ENCODE data around the gene C6orf89. TPM values are rescaled to one million over a fixed set of nuclear protein-coding genes. Genes with fewer than 3 reads are reported as not detected.
A peak's percentile ranks its signal among the peaks of the same experiment; 100 is the strongest.

Gene C6orf89
- total and polyA plus RNA-seq, 2 of the 8 experiments (the other 6 are each of a cell fraction or from before 2014, with no cell fraction given), result 4.6 to 12.3 TPM

- ChIA-PET CTCF (ENCODE audit: partially characterized antibody) (interaction anchor here (1.6 to 14.1 kb wide), 2 partner anchors 10 to 28 kb away, joined by 4 to 121 read pairs; no protein-coding TSS in a partner anchor), POLR2A (ENCODE audit: partially characterized antibody) (no interaction called here)
- FAIRE-seq (no peak), DNase-seq (ENCODE audit: low read depth in 1 of 2, low spot score in 2 of 2) (peak in 1 of 2 experiments; percentile 63)
- peak within 1 kb of the TSS; percentile 71 for H4K8ac ChIP-seq (ENCODE audit: extremely low read depth, insufficient read depth, low read length)
- H2BK20ac ChIP-seq (ENCODE audit: low read length), result no peak within 1 kb of the TSS
- H3K4ac ChIP-seq (replicated peaks; ENCODE audit: insufficient read length, low read depth, low read length), result no peak within 1 kb of the TSS
- H3K18ac ChIP-seq (ENCODE audit: extremely low read depth, low read length), result peak within 1 kb of the TSS; percentile 75
- no peak within 1 kb of the TSS for H4K91ac ChIP-seq (replicated peaks; ENCODE audit: insufficient read length, low read length)
- no peak within 1 kb of the TSS for H2AK5ac ChIP-seq (ENCODE audit: low read depth, low read length)
- no peak within 1 kb of the TSS for H2BK120ac ChIP-seq (replicated peaks; ENCODE audit: low read depth, low read length)
- no peak within 1 kb of the TSS for H3K9ac ChIP-seq (replicated peaks in 1 of 4; ENCODE audit: extremely low read depth in 1 of 4, low read depth in 3 of 4, low read length in 3 of 4)
- H2AFZ ChIP-seq (ENCODE audit: low read length), result no peak within 1 kb of the TSS; the same call in 1 of the 2 replicates
- H3K23ac ChIP-seq (ENCODE audit: insufficient read length), result no peak within 1 kb of the TSS
- H3K4me3 ChIP-seq (ENCODE audit: extremely low read depth in 1 of 4, insufficient read depth in 2 of 4, low read depth in 3 of 4, low read length in 4 of 4), result peak within 1 kb of the TSS; percentile 46 to 79 (median 58)
- peak within 1 kb of the TSS; percentile 27 for H3K56ac ChIP-seq (replicated peaks; ENCODE audit: insufficient read length, low read depth, low read length)
- 8% methylated on average over 33 of the region's 57 CpGs; no CpG with 5 or more reads in 1 of the 2 experiments for WGBS, 2 experiments (ENCODE audit: extremely low coverage in 1 of 2, insufficient coverage in 1 of 2, insufficient read length in 1 of 2, insufficient replicate concordance in 2 of 2, low coverage in 1 of 2, low lambda C conversion rate in 2 of 2, missing lambda C conversion rate in 1 of 2)
- peaks cover 0 to 14% (median 8%) of the 10 kb centered on the region in 4 experiments; a peak in 6 of 7 replicates for H3K4me1 ChIP-seq (replicated peaks in 1 of 4; ENCODE audit: control insufficient read depth in 3 of 4, insufficient read depth in 4 of 4, low read length in 3 of 4)
- no peak within 1 kb of the TSS; the same call in 1 of the 2 replicates for H2BK15ac ChIP-seq (ENCODE audit: low read length)
- peak within 1 kb of the TSS; percentile 85 to 95 for H3K4me2 ChIP-seq (ENCODE audit: insufficient read depth in 1 of 2, low read depth in 2 of 2, low read length in 2 of 2)
- no peak within 1 kb of the TSS; the same call in 1 of the 2 replicates for H2BK5ac ChIP-seq (ENCODE audit: low read depth, low read length)
- no peaks in the 10 kb centered on the region for H3K79me1 ChIP-seq (ENCODE audit: low read depth, low read length)
- H3K14ac ChIP-seq (ENCODE audit: insufficient read length), result no peak within 1 kb of the TSS
- H3K9me3 ChIP-seq (ENCODE audit: insufficient read depth in 2 of 2, low read depth in 1 of 2, low read length in 1 of 2), result no peaks in the 10 kb centered on the region
- no peaks in the 10 kb centered on the region for H3K79me2 ChIP-seq (ENCODE audit: control insufficient read depth in 1 of 2, insufficient read depth in 2 of 2, low read length in 2 of 2)
- peaks cover 13% of the 10 kb centered on the region; the same call in 1 of the 2 replicates for H3K23me2 ChIP-seq (ENCODE audit: low read depth, low read length)
- H3K27me3 ChIP-seq (replicated peaks in 1 of 4; ENCODE audit: control insufficient read depth in 3 of 4, extremely low read depth in 1 of 4, insufficient read depth in 3 of 4, low read length in 3 of 4), result peaks cover 22 to 50% (median 44%) of the 10 kb centered on the region in 4 experiments
- H4K5ac ChIP-seq (ENCODE audit: insufficient read length, low read depth, low read length), result no peak within 1 kb of the TSS
- H2BK12ac ChIP-seq (ENCODE audit: low read depth, low read length), result peak within 1 kb of the TSS; percentile 50; the same call in 1 of the 2 replicates
- H3K27ac ChIP-seq (ENCODE audit: low read depth, low read length), result no peak within 1 kb of the TSS
- no peaks in the 10 kb centered on the region for H3K36me3 ChIP-seq (ENCODE audit: control insufficient read depth in 2 of 4, insufficient read depth in 4 of 4, low read length in 3 of 4)
- peaks cover 0 to 7% of the 10 kb centered on the region in 2 experiments for H4K20me1 ChIP-seq (replicated peaks in 1 of 2; ENCODE audit: control insufficient read depth in 1 of 2, insufficient read depth in 2 of 2, low read length in 2 of 2)
- TF ChIP-seq SRF (IDR thresholded peaks at IDR 0.05; ENCODE audit: low read depth, low read length) (no peak), ASH2L (IDR thresholded peaks at IDR 0.05; ENCODE audit: low read length) (peak; percentile 65), SUZ12 (IDR thresholded peaks at IDR 0.05; ENCODE audit: low read length) (peak; percentile 75), SIN3A (conservative IDR thresholded peaks at IDR 0.05 in 1 of 2, IDR thresholded peaks at IDR 0.05 in 1 of 2; ENCODE audit: low read depth in 1 of 2, low read length in 2 of 2) (no peak), NANOG (IDR thresholded peaks at IDR 0.05; ENCODE audit: insufficient read depth, low read depth, low read length, poor library complexity, severe bottlenecking) (no peak), KDM4A (IDR thresholded peaks at IDR 0.05; ENCODE audit: low read depth, low read length, severe bottlenecking) (peak; percentile 68), MAFK (IDR thresholded peaks at IDR 0.05; ENCODE audit: low read depth, low read length) (no peak), SAP30 (IDR thresholded peaks at IDR 0.05; ENCODE audit: insufficient read depth, insufficient replicate concordance, low read length) (no peak), RAD21 (IDR thresholded peaks at IDR 0.05 in 1 of 2, conservative IDR thresholded peaks at IDR 0.05 in 1 of 2; ENCODE audit: low read depth in 2 of 2, low read length in 2 of 2) (no peak), EZH2 (IDR thresholded peaks at IDR 0.05; ENCODE audit: low read depth, low read length, severe bottlenecking) (peak; percentile 71)
These were observed 46.6 kb upstream of the C6orf89 start, which contains the start of gene CPNE5 for GRCh38 chr6:36838896-36839748. Gene CPNE5, minus strand, starts transcription at chr6:36839444. Its CDS starts 67 bp downstream, at chr6:36839377.
